ENCODE results near the gene ZNF491.

GRCh38 chr19:11759805-11760204 lies 38.5 kb upstream of the ZNF491 start:
- TF ChIP-seq EZH2 (IDR thresholded peaks at IDR 0.05; ENCODE audit: borderline replicate concordance, insufficient read depth, low read depth, low read length, poor library complexity, severe bottlenecking) = no peak
- TF ChIP-seq, protein P1, sequence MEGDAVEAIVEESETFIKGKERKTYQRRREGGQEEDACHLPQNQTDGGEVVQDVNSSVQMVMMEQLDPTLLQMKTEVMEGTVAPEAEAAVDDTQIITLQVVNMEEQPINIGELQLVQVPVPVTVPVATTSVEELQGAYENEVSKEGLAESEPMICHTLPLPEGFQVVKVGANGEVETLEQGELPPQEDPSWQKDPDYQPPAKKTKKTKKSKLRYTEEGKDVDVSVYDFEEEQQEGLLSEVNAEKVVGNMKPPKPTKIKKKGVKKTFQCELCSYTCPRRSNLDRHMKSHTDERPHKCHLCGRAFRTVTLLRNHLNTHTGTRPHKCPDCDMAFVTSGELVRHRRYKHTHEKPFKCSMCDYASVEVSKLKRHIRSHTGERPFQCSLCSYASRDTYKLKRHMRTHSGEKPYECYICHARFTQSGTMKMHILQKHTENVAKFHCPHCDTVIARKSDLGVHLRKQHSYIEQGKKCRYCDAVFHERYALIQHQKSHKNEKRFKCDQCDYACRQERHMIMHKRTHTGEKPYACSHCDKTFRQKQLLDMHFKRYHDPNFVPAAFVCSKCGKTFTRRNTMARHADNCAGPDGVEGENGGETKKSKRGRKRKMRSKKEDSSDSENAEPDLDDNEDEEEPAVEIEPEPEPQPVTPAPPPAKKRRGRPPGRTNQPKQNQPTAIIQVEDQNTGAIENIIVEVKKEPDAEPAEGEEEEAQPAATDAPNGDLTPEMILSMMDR (IDR thresholded peaks at IDR 0.05) = no peak

Data from B cell (primary cell).